OCI-LY3 (cell line): ENCODE results near the gene CD1B.
A peak's percentile ranks its signal among the peaks of the same experiment; 100 is the strongest.

Experiments used
- H2AFZ ChIP-seq: fragments of 200-600, 300-600 bp; shearing (Covaris generic); 2 replicates; pipeline ENCODE4 v1.6.0; 2014; ENCODE audit warnings: antibody characterized with exemption, low read depth, low read length
- H3K27ac ChIP-seq: fragments of 200-600, 300-600 bp; sonication (generic); 2 replicates; pipeline ENCODE4 v1.5.1; 2014; ENCODE audit warnings: mild to moderate bottlenecking, low read length, moderate library complexity, mixed read lengths
- H3K27me3 ChIP-seq: fragments of 200-600, 300-600 bp; sonication (generic); 2 replicates; pipeline ENCODE4 v1.6.1; 2014; ENCODE audit warnings: low read depth, low read length, mixed read lengths
- H3K36me3 ChIP-seq: fragments of 200-600, 300-600 bp; sonication (generic); replicated peaks from 2 replicates; pipeline ENCODE3; 2014; ENCODE audit warnings: low read depth, low read length, mixed read lengths
- H3K4me1 ChIP-seq: fragments of 300-600, 200-600 bp; sonication (generic); 2 replicates; pipeline ENCODE4 v1.6.1; 2014; ENCODE audit warnings: low read length, mixed read lengths
- H3K4me2 ChIP-seq: fragments of 200-600, 300-600 bp; sonication (generic); 2 replicates; pipeline ENCODE4 v1.6.1; 2014; ENCODE audit warnings: low read length, mixed read lengths
- H3K4me3 ChIP-seq: fragments of 300-600, 200-600 bp; sonication (generic); 2 replicates; pipeline ENCODE4 v1.5.1; 2014; ENCODE audit warnings: antibody characterized with exemption, mild to moderate bottlenecking, low read length, moderate library complexity
- H3K79me2 ChIP-seq: fragments of 300-600, 200-600 bp; shearing (Covaris generic); 2 replicates; pipeline ENCODE4 v1.6.1; 2014; ENCODE audit warnings: mild to moderate bottlenecking, low read length, mixed read lengths
- H3K9ac ChIP-seq: fragments of 300-600, 200-600 bp; shearing (Covaris generic); 2 replicates; pipeline ENCODE4 v1.6.0; 2014; ENCODE audit warnings: mild to moderate bottlenecking, low read length, moderate library complexity
- H3K9me3 ChIP-seq: fragments of 200-600, 300-600 bp; shearing (Covaris generic); 2 replicates; pipeline ENCODE4 v1.6.1; 2014; ENCODE audit warnings: low read length, mixed read lengths; ENCODE audit not compliant: insufficient read depth
- H4K20me1 ChIP-seq: fragments of 200-600, 300-600 bp; sonication (generic); 2 replicates; pipeline ENCODE4 v1.6.1; 2016; ENCODE audit warnings: low read length, mixed read lengths; ENCODE audit not compliant: insufficient read depth
- CTCF ChIP-seq: fragments of 200-600, 300-600 bp; sonication (generic); IDR thresholded peaks from 2 replicates; pipeline ENCODE4 v1.5.1; 2014; ENCODE audit warnings: antibody characterized with exemption, low read length, low read depth
- EZH2phosphoT487 ChIP-seq: fragments of 200-600 bp; shearing (Covaris generic); IDR thresholded peaks from 2 replicates; pipeline ENCODE4 v1.6.1; 2018; ENCODE audit warnings: antibody characterized with exemption, mixed run types, low read depth

Gene CD1B

GRCh38 chr1:158335213-158335532 lies 3.8 kb upstream of the CD1B start:
- TF ChIP-seq CTCF (no peak), EZH2phosphoT487 (no peak)

GRCh38 chr1:158334526-158335212 lies 3.3 kb upstream of the CD1B start:
- Histone ChIP-seq H3K4me2 (no peak overlapping the region), H3K9me3 (no peaks in the 10 kb centered on the region), H3K36me3 (no peaks in the 10 kb centered on the region), H3K9ac (no peak overlapping the region), H2AFZ (no peak overlapping the region), H3K27ac (no peak overlapping the region), H3K79me2 (no peaks in the 10 kb centered on the region), H3K27me3 (peaks cover 4% of the 10 kb centered on the region), H3K4me3 (no peak overlapping the region), H3K4me1 (peaks cover 24% of the 10 kb centered on the region), H4K20me1 (no peaks in the 10 kb centered on the region)
- no peak for TF ChIP-seq EZH2phosphoT487
- TF ChIP-seq CTCF, result no peak

More at GRCh38 chr1:158335213-158335532, 3.8 kb upstream of the CD1B start:
- Histone ChIP-seq H3K4me3 (no peak overlapping the region), H2AFZ (no peak overlapping the region), H3K27me3 (peaks cover 2% of the 10 kb centered on the region), H3K79me2 (no peaks in the 10 kb centered on the region), H3K9ac (no peak overlapping the region), H4K20me1 (no peaks in the 10 kb centered on the region), H3K27ac (no peak overlapping the region), H3K4me2 (no peak overlapping the region), H3K9me3 (no peaks in the 10 kb centered on the region), H3K36me3 (no peaks in the 10 kb centered on the region), H3K4me1 (peaks cover 23% of the 10 kb centered on the region)

GRCh38 chr1:158333405-158334155 lies 2.2 kb upstream of the CD1B start:
- Histone ChIP-seq H3K9me3 (no peaks in the 10 kb centered on the region), H3K4me2 (peak overlapping the region; percentile 50), H4K20me1 (no peaks in the 10 kb centered on the region), H3K79me2 (no peaks in the 10 kb centered on the region), H3K36me3 (no peaks in the 10 kb centered on the region), H3K27me3 (peaks cover 4% of the 10 kb centered on the region), H3K27ac (no peak overlapping the region), H3K4me1 (peaks cover 35% of the 10 kb centered on the region), H3K4me3 (no peak overlapping the region), H3K9ac (no peak overlapping the region), H2AFZ (no peak overlapping the region)
- TF ChIP-seq EZH2phosphoT487 (no peak), CTCF (no peak)

- H3K27me3 ChIP-seq, result peaks cover 4% of the 10 kb centered on the region
- no peak overlapping the region for H2AFZ ChIP-seq
- H3K4me3 ChIP-seq, result no peak overlapping the region
- no peaks in the 10 kb centered on the region for H3K79me2 ChIP-seq
- H3K4me2 ChIP-seq, result no peak overlapping the region
- peaks cover 45% of the 10 kb centered on the region for H3K4me1 ChIP-seq
- H4K20me1 ChIP-seq, result no peaks in the 10 kb centered on the region
- no peak overlapping the region for H3K27ac ChIP-seq
- no peaks in the 10 kb centered on the region for H3K36me3 ChIP-seq
- H3K9ac ChIP-seq, result no peak overlapping the region
- H3K9me3 ChIP-seq, result no peaks in the 10 kb centered on the region
- TF ChIP-seq CTCF (no peak), EZH2phosphoT487 (no peak)
Observed at GRCh38 chr1:158331106-158331425, 265 bp downstream of the CD1B start.
